Naive thymus-derived CD4-positive, alpha-beta T cell (primary cell): ENCODE data around the gene AGXT2. TPM values are rescaled to one million over a fixed set of nuclear protein-coding genes. Genes with fewer than 3 reads are reported as not detected.
A peak's percentile ranks its signal among the peaks of the same experiment; 100 is the strongest.
"Not testable (repeated sequence)": the region's sequence is repeated elsewhere in the genome, so short reads cannot be mapped to it uniquely, and the experiment has no call there.

Experiments used
- ATAC-seq: fragments of 150-1000 bp; cut with Tn5 transposase; 2 replicates; pipeline ENCODE4 v1.10.0; 2021; ENCODE audit warnings: mild to moderate bottlenecking, moderate library complexity
- CTCF ChIA-PET: fragments of 350-600 bp; sonication (Branson Sonifier 250); formaldehyde crosslinking; loops from one replicate; lab custom pipeline; 2021; ENCODE audit warnings: antibody characterized with exemption; lab: Charles Lee
- POLR2A ChIA-PET: fragments of 350-600 bp; sonication (Branson Sonifier 250); formaldehyde crosslinking; loops from one replicate; lab custom pipeline; 2021; ENCODE audit warnings: antibody characterized with exemption, inconsistent platforms; lab: Charles Lee
- DNase-seq, 9 donors: peaks; one replicate each; pipeline versions ENCODE4 v3.0.0 to v3.0.0-alpha.2; 2020 to 2022; ENCODE audit warnings: mixed read lengths in 1 of 9
- H3K27ac ChIP-seq: one replicate; pipeline ENCODE4 v1.7.0; 2013; ENCODE audit warnings: mild to moderate bottlenecking, low read depth, low read length, moderate library complexity
- H3K27me3 ChIP-seq, 2 donors: one replicate each; pipeline ENCODE4 v1.7.0; 2013; ENCODE audit warnings: low read length in 2 of 2, mild to moderate bottlenecking in 2 of 2, moderate library complexity in 2 of 2; ENCODE audit not compliant: control insufficient read depth in 2 of 2, insufficient read depth in 2 of 2
- H3K36me3 ChIP-seq, 3 experiments: 1 replicate in 2 of 3; 2 replicates in 1 of 3; pipeline ENCODE4 v1.7.0; 2013; ENCODE audit warnings: low read length in 3 of 3, mild to moderate bottlenecking in 3 of 3, moderate library complexity in 1 of 3; ENCODE audit not compliant: insufficient read depth in 3 of 3, control insufficient read depth in 2 of 3
- H3K4me1 ChIP-seq, 2 donors: one replicate each; pipeline ENCODE4 v1.7.0; 2013; ENCODE audit warnings: low read length in 2 of 2, mild to moderate bottlenecking in 2 of 2, moderate library complexity in 1 of 2; ENCODE audit not compliant: control insufficient read depth in 2 of 2, insufficient read depth in 2 of 2
- H3K4me3 ChIP-seq: 2 replicates; pipeline ENCODE4 v1.7.0; 2013; ENCODE audit warnings: mild to moderate bottlenecking, low read length
- H3K9me3 ChIP-seq, 3 experiments: 1 replicate in 2 of 3; 2 replicates in 1 of 3; pipeline ENCODE4 v1.7.0; 2013; ENCODE audit warnings: low read length in 3 of 3; ENCODE audit not compliant: control insufficient read depth in 2 of 3
- H3K27ac Mint-ChIP-seq, 9 donors: one replicate each; pipeline ENCODE4 v1.8.0; 2020 to 2022; ENCODE audit warnings: mixed read lengths in 9 of 9, mild to moderate bottlenecking in 8 of 9, moderate library complexity in 5 of 9, inconsistent platforms in 2 of 9
- H3K27me3 Mint-ChIP-seq, 5 donors: one replicate each; pipeline ENCODE4 v1.8.0; 2021 to 2022; ENCODE audit warnings: mixed read lengths in 5 of 5, mild to moderate bottlenecking in 1 of 5
- H3K36me3 Mint-ChIP-seq, 5 donors: one replicate each; pipeline ENCODE4 v1.8.0; 2020 to 2022; ENCODE audit warnings: mixed read lengths in 5 of 5, mild to moderate bottlenecking in 3 of 5, inconsistent platforms in 1 of 5
- H3K4me1 Mint-ChIP-seq, 7 donors: one replicate each; pipeline ENCODE4 v1.8.0; 2020 to 2022; ENCODE audit warnings: mixed read lengths in 7 of 7, mild to moderate bottlenecking in 3 of 7, inconsistent platforms in 1 of 7
- H3K4me3 Mint-ChIP-seq, 10 donors: one replicate each; pipeline ENCODE4 v1.8.0; 2020 to 2022; ENCODE audit warnings: mild to moderate bottlenecking in 10 of 10, mixed read lengths in 10 of 10, moderate library complexity in 6 of 10, inconsistent platforms in 2 of 10
- H3K9me3 Mint-ChIP-seq, 11 donors: one replicate each; pipeline ENCODE4 v1.8.0; 2020 to 2022; ENCODE audit warnings: mixed read lengths in 11 of 11, mild to moderate bottlenecking in 4 of 11, inconsistent platforms in 1 of 11, moderate library complexity in 1 of 11
- intact Hi-C, 2 donors: fragments of 100-400 bp; cut with micrococcal nuclease; formaldehyde crosslinking; loops; one replicate each; pipeline ENCODE4 v1.15.1; 2023
- polyA plus RNA-seq, 2 donors: library from polyadenylated mRNA; unstranded; fragments of 300-500 nt; fragmentation: Illumina TruSeq; gene quantifications; one replicate each; pipeline ENCODE4 v1.2.3, GENCODE V29; 2021
- total RNA-seq, 6 experiments: library from RNA in 5 of 6; stranded (reverse) in 5 of 6; gene quantifications; 1 replicate in 5 of 6; 2 replicates in 1 of 6; pipeline ENCODE4 v1.2.3 and lab custom pipeline; 2021 to 2026

Gene AGXT2
- total and polyA plus RNA-seq, 7 experiments from 2014 or later = not detected

DNA sequence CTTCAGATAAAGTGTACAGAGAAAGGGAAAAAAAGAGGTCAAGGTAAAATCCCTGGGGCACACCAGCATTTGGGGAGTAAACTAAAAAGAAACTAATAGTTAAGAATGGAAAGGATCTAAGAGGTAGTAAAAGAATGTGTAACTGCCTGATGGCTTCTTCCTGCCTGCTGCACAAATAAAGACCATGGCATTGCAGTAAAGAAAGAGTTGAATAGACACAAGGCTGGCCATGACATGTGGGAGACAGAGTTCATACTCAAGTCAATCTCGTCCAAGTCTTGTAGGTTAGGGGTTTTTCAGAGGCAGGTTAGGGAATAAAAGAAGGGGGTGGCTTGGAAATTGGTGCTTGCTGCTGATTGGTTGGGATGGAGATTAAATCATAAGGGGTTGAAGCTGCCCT lies 60.8 kb downstream of the AGXT2 start:
- Histone ChIP-seq H3K9me3 (peaks cover 0 to 11% (median 0%) of the 10 kb centered on the region in 3 experiments), H3K4me1 (no peaks in the 10 kb centered on the region), H3K27ac (no peak overlapping the region), H3K27me3 (no peaks in the 10 kb centered on the region), H3K36me3 (no peaks in the 10 kb centered on the region), H3K4me3 (no peak overlapping the region)
- ChIA-PET CTCF (no interaction called here), POLR2A (no interaction called here)
- intact Hi-C loops = no loop called here
- ATAC-seq (no peak), DNase-seq (no peak)
- Mint-ChIP-seq H3K9me3 (peaks cover 7 to 49% (median 26%) of the 10 kb centered on the region in 11 donors), H3K36me3 (peaks cover 0 to 14% (median 4%) of the 10 kb centered on the region in 5 donors), H3K4me1 (no peaks in the 10 kb centered on the region), H3K27ac (no peak overlapping the region), H3K27me3 (peaks cover 10 to 47% (median 35%) of the 10 kb centered on the region in 5 donors), H3K4me3 (no peak overlapping the region)

DNA sequence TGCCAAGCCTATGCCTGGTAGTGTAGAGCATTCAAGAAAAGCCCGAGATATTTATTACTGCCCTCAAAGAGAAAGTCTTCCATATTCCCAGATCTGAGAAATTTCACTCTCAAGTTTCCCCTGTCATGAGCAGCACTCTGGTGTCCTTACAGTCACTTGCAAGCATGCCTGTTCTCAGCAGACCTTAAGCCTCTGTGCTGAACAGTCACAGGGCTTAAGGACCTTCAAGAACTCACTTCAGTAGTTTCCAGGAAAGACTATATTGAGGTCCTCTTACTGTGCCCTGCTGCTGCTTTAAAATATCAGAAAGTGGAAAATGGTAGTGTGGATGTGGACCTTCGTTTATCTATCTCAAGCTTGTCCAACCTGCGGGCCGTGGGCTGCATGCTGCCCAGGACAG lies 64.9 kb downstream of the AGXT2 start:
- H3K9me3 Mint-ChIP-seq = peaks cover 7 to 52% (median 20%) of the 10 kb centered on the region in 11 donors
- H3K27ac ChIP-seq = no peak overlapping the region

DNA sequence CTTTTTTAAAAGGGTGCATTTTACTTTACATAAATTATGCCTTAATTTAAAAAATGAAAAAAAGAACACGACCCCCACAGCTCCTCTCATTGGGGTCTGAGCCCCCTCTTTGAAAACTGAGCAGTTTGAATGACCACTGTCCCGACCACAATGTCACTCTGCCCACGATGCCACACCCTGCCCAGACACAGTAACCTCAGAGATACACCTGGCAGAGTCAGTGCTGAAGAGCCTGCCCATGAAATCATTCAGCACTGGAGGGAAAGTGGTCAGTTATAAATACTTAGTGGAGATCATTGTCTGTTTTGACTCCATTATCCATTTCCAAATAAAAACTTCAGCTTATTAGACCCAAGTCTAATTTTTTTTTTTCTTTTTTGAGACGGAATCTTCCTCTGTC lies 69.1 kb downstream of the AGXT2 start:
- intact Hi-C loops = no loop called here
- H3K27ac ChIP-seq = no peak overlapping the region

More for the DNA sequence above, 64.9 kb downstream of the AGXT2 start:
- Mint-ChIP-seq H3K4me1 (no peaks in the 10 kb centered on the region), H3K4me3 (no peak overlapping the region), H3K27me3 (peaks cover 0 to 28% (median 19%) of the 10 kb centered on the region in 5 donors), H3K36me3 (peaks cover 0 to 14% (median 4%) of the 10 kb centered on the region in 5 donors), H3K27ac (no peak overlapping the region)
- ATAC-seq (no peak), DNase-seq (no peak)
- no peaks in the 10 kb centered on the region for H3K27me3 ChIP-seq
- ChIA-PET POLR2A (no interaction called here), CTCF (no interaction called here)
- H3K36me3 ChIP-seq = no peaks in the 10 kb centered on the region
- peaks cover 0 to 11% (median 0%) of the 10 kb centered on the region in 3 experiments for H3K9me3 ChIP-seq
- intact Hi-C loops = no loop called here
- H3K4me3 ChIP-seq = no peak overlapping the region
- H3K4me1 ChIP-seq = no peaks in the 10 kb centered on the region

DNA sequence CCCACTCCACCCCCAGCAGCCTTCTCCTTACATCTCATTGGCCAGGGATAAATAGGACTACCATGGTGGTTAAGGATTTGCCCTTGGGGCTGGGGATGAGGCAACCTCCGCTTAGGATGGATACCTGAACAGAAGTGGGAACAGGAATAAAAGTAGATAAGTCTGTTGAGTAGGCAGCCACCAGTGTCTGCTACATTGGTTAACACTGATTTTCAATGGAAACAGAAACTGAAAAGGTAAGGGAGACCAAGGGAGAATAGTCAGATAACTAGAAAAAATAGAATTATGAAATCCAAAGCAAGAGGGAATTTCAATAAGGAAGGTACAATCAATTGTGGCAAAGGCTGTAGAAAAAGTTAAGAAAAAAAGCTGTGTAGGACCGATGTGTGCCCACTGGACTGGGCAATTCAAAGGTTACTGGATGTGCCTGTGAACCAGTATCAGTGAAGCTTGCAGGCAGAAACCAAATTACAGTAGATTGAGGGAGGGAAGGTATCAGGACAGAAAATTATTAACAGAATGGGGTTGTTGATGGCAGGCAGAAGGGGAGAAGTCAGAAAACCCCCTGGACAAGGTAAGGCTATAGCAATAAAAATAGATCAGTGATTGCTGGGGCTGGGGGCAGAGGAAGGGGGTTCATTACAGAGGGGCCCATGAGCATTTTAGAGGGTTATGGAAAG lies 69.7 kb downstream of the AGXT2 start:
- ATAC-seq (no peak), DNase-seq (no peak)
- Histone ChIP-seq H3K4me1 (no peaks in the 10 kb centered on the region), H3K27me3 (no peaks in the 10 kb centered on the region), H3K27ac (no peak overlapping the region), H3K9me3 (no peaks in the 10 kb centered on the region), H3K4me3 (no peak overlapping the region), H3K36me3 (no peaks in the 10 kb centered on the region)
- no peaks in the 10 kb centered on the region for H3K4me1 Mint-ChIP-seq
- peaks cover 0 to 16% (median 6%) of the 10 kb centered on the region in 5 donors for H3K27me3 Mint-ChIP-seq
- ChIA-PET CTCF (no interaction called here), POLR2A (no interaction called here)
- intact Hi-C loops = no loop called here
- peaks cover 0 to 6% (median 3%) of the 10 kb centered on the region in 5 donors for H3K36me3 Mint-ChIP-seq
- H3K27ac Mint-ChIP-seq = no peak overlapping the region
- H3K4me3 Mint-ChIP-seq = no peak overlapping the region
- H3K9me3 Mint-ChIP-seq = peaks cover 0 to 23% (median 11%) of the 10 kb centered on the region in 11 donors

More for the DNA sequence above, 69.1 kb downstream of the AGXT2 start:
- Mint-ChIP-seq H3K9me3 (peaks cover 0 to 26% (median 10%) of the 10 kb centered on the region in 11 donors), H3K27ac (no peak overlapping the region), H3K36me3 (peaks cover 0 to 6% (median 3%) of the 10 kb centered on the region in 5 donors), H3K4me3 (no peak overlapping the region), H3K4me1 (no peaks in the 10 kb centered on the region), H3K27me3 (peaks cover 0 to 16% (median 6%) of the 10 kb centered on the region in 5 donors)
- ATAC-seq (no peak), DNase-seq (no peak)
- Histone ChIP-seq H3K36me3 (no peaks in the 10 kb centered on the region), H3K27me3 (no peaks in the 10 kb centered on the region), H3K4me1 (no peaks in the 10 kb centered on the region), H3K9me3 (no peaks in the 10 kb centered on the region), H3K4me3 (no peak overlapping the region)
- CTCF ChIA-PET = no interaction called here
- POLR2A ChIA-PET = no interaction called here

DNA sequence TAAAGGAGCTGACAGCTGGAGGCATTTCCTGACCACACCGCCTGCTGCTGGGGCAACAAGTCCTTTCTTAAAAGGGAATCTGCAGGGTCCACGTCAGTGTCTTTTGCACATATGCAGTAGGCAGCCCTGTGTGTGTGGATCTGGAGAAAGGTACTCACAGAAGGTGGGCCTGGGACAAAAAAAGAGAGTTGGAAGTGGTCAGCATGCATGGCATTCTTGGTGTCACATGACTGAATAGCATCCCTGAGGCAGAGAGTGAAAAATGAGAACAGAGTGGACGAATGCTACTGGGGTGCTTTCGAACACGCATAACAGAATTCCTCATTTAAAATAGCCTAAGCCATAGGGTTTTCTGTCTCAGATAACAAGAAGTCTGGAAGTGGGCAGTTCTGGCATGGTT lies 71.4 kb downstream of the AGXT2 start:
- no peak for DNase-seq
- no peak overlapping the region for H3K4me3 ChIP-seq
- no peaks in the 10 kb centered on the region for H3K36me3 ChIP-seq
- H3K9me3 Mint-ChIP-seq = peaks cover 0 to 6% (median under 1%) of the 10 kb centered on the region in 11 donors
- no peaks in the 10 kb centered on the region for H3K27me3 ChIP-seq
- H3K27ac ChIP-seq = no peak overlapping the region
- ATAC-seq = no peak
- no peaks in the 10 kb centered on the region for H3K9me3 ChIP-seq
- no peaks in the 10 kb centered on the region for H3K4me1 ChIP-seq
- intact Hi-C loops = no loop called here
- no peak overlapping the region for H3K4me3 Mint-ChIP-seq
- no peak overlapping the region for H3K27ac Mint-ChIP-seq
- ChIA-PET CTCF (no interaction called here), POLR2A (no interaction called here)
- H3K36me3 Mint-ChIP-seq = peaks cover 0 to 4% (median 0%) of the 10 kb centered on the region in 5 donors
- H3K27me3 Mint-ChIP-seq = peaks cover 0 to 12% (median 6%) of the 10 kb centered on the region in 5 donors
- H3K4me1 Mint-ChIP-seq = no peaks in the 10 kb centered on the region

DNA sequence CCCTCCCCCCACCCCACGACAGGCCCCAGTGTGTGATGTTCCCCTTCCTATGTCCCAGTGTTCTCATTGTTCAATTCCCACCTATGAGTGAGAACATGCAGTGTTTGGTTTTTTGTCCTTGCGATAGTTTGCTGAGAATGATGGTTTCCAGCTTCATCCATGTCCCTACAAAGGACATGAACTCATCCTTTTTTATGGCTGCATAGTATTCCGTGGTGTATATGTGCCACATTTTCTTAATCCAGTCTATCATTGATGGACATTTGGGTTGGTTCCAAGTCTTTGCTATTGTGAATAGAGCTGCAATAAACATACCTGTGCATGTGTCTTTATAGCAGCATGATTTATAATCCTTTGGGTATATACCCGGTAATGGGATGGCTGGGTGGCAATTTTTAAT lies 76.1 kb downstream of the AGXT2 start:
- POLR2A ChIA-PET, DNase-seq, H3K27ac Mint-ChIP-seq, H3K9me3 Mint-ChIP-seq, CTCF ChIA-PET, H3K27me3 Mint-ChIP-seq, H3K36me3 ChIP-seq, H3K9me3 ChIP-seq, intact Hi-C loops, H3K27ac ChIP-seq, H3K4me1 Mint-ChIP-seq, H3K4me3 Mint-ChIP-seq, ATAC-seq, H3K27me3 ChIP-seq, H3K4me1 ChIP-seq, H3K4me3 ChIP-seq: not testable (repeated sequence)
- peaks cover 0 to 15% (median 6%) of the 10 kb centered on the region in 5 donors for H3K36me3 Mint-ChIP-seq

DNA sequence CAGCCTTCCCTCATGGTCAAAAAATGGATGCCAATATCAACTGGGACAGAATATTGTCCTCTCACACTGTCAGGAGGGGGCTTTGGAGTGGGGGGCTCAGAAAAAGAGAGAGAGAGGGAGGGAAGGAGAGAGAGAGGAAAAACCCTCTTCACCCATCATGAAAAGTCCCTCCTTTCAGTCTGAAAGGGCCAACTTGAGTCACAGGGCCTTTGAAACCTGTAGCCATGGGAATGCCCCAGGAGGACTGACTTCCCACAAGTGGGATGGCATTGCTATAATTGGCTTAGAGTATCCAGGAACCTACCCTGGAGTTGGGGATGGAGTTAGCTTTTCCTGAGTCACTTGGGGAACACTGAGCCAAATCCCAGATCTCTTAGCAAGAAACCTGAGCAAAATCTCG lies 77.2 kb downstream of the AGXT2 start:
- Mint-ChIP-seq H3K4me3 (no peak overlapping the region), H3K27me3 (peaks cover 0 to under 1% (median 0%) of the 10 kb centered on the region in 5 donors), H3K9me3 (peaks cover 0 to 14% (median 6%) of the 10 kb centered on the region in 11 donors), H3K4me1 (no peaks in the 10 kb centered on the region), H3K36me3 (peaks cover 0 to 23% (median 15%) of the 10 kb centered on the region in 5 donors), H3K27ac (peak overlapping the region in 1 of 9 donors; percentile 48)
- no peaks in the 10 kb centered on the region for H3K9me3 ChIP-seq
- no peak for DNase-seq
- POLR2A ChIA-PET = interaction anchor here (0.7 kb wide), 1 partner anchor 1051 kb away, joined by 3 read pairs; no protein-coding TSS in a partner anchor
- no peak overlapping the region for H3K4me3 ChIP-seq
- H3K27ac ChIP-seq = no peak overlapping the region
- no peak for ATAC-seq
- CTCF ChIA-PET = no interaction called here
- no peaks in the 10 kb centered on the region for H3K27me3 ChIP-seq
- no peaks in the 10 kb centered on the region for H3K4me1 ChIP-seq
- intact Hi-C loops = no loop called here
- H3K36me3 ChIP-seq = no peaks in the 10 kb centered on the region
